Activated CD8-positive, alpha-beta memory T cell treated with anti-CD3 and anti-CD28 coated beads for 48 hours (primary cell): ENCODE measurements around the gene NGRN.

Experiments used
- DNase-seq, 3 experiments: peaks; one replicate each; pipeline ENCODE4 v3.0.0-alpha.2; 2020; ENCODE audit warnings: low read depth in 2 of 3, low spot score in 2 of 3

NGRN gene

GRCh38 chr15:90265271-90266060 lies at the start of gene NGRN:
TSS of gene NGRN (plus strand) at chr15:90265672. CDS start at chr15:90265713, 41 bp downstream.
- DNase-seq: peak; percentile 72 to 84 (median 77)

- DNase-seq: no peak
Observed at GRCh38 chr15:90217671-90218394, 47.6 kb upstream of the NGRN start.

GRCh38 chr15:90219421-90220141 lies 45.9 kb upstream of the NGRN start:
- peak in 2 of 3 experiments; percentile 20 to 36 for DNase-seq

- no peak for DNase-seq
Observed at GRCh38 chr15:90221246-90221900, 44.1 kb upstream of the NGRN start.

GRCh38 chr15:90222547-90222946 lies 42.9 kb upstream of the NGRN start:
- DNase-seq: no peak

GRCh38 chr15:90223441-90224165 lies 41.9 kb upstream of the NGRN start:
- no peak for DNase-seq

- DNase-seq: no peak
Observed at GRCh38 chr15:90225047-90225446, 40.4 kb upstream of the NGRN start.

- DNase-seq: no peak
Observed at GRCh38 chr15:90225504-90226234, 39.8 kb upstream of the NGRN start.

- no peak for DNase-seq
Observed at GRCh38 chr15:90227336-90227735, 38.1 kb upstream of the NGRN start.

GRCh38 chr15:90227816-90228772 lies 37.4 kb upstream of the NGRN start:
- DNase-seq: no peak

GRCh38 chr15:90228960-90229359 lies 36.5 kb upstream of the NGRN start:
- DNase-seq: no peak

GRCh38 chr15:90230071-90230494 lies 35.4 kb upstream of the NGRN start:
- DNase-seq: no peak

- DNase-seq: no peak
Observed at GRCh38 chr15:90230610-90231009, 34.9 kb upstream of the NGRN start.

GRCh38 chr15:90231028-90232017 lies 34.1 kb upstream of the NGRN start:
- peak; percentile 28 to 38 (median 33) for DNase-seq

- DNase-seq: no peak
Observed at GRCh38 chr15:90232196-90232595, 33.3 kb upstream of the NGRN start.

- no peak for DNase-seq
Observed at GRCh38 chr15:90232941-90233386, 32.5 kb upstream of the NGRN start.

- peak; percentile 18 to 98 (median 55) for DNase-seq
Observed at GRCh38 chr15:90233387-90234095, 31.9 kb upstream of the NGRN start, which contains the start of gene CIB1. TSS of gene CIB1 (minus strand) at chr15:90233941. CDS start at chr15:90233885, 56 bp downstream.
